Mesenchymal stem cell (in vitro differentiated cells and primary cell): ENCODE measurements around the gene TESK1. TPM values are rescaled to one million over a fixed set of nuclear protein-coding genes. Genes with fewer than 3 reads are reported as not detected.

Experiments used
- DNase-seq: peaks from one replicate; pipeline ENCODE4 v3.0.0-alpha.2; 2013
- H2AFZ ChIP-seq: one replicate; pipeline ENCODE4 v1.6.1; 2013; ENCODE audit warnings: low read depth, mild to moderate bottlenecking, control low read depth, inconsistent platforms, low read length, moderate library complexity
- H2AK5ac ChIP-seq: 2 replicates; pipeline ENCODE4 v1.6.1; 2013; ENCODE audit warnings: low read length, moderate library complexity, mild to moderate bottlenecking, inconsistent platforms; ENCODE audit not compliant: severe bottlenecking
- H2BK120ac ChIP-seq: one replicate; pipeline ENCODE4 v1.6.1; 2013; ENCODE audit warnings: low read depth, mild to moderate bottlenecking, inconsistent platforms, low read length, moderate library complexity
- H2BK12ac ChIP-seq, 2 experiments: one replicate each; pipeline ENCODE4 v1.6.1; 2013; ENCODE audit warnings: inconsistent platforms in 2 of 2, low read length in 2 of 2, mild to moderate bottlenecking in 2 of 2, moderate library complexity in 2 of 2, control low read depth in 1 of 2
- H2BK15ac ChIP-seq: one replicate; pipeline ENCODE4 v1.6.1; 2013; ENCODE audit warnings: mild to moderate bottlenecking, low read depth, inconsistent platforms; ENCODE audit not compliant: poor library complexity, severe bottlenecking
- H2BK5ac ChIP-seq: 2 replicates; pipeline ENCODE4 v1.6.1; 2013; ENCODE audit warnings: low read depth, mild to moderate bottlenecking, low read length, control low read depth, inconsistent platforms; ENCODE audit not compliant: poor library complexity, severe bottlenecking
- H3K14ac ChIP-seq, 2 experiments: one replicate each; pipeline ENCODE4 v1.6.1; 2013; ENCODE audit warnings: inconsistent platforms in 2 of 2, low read length in 2 of 2, control low read depth in 1 of 2, mild to moderate bottlenecking in 1 of 2, moderate library complexity in 1 of 2
- H3K18ac ChIP-seq, 2 experiments: one replicate each; pipeline ENCODE4 v1.6.1; 2013; ENCODE audit warnings: inconsistent platforms in 2 of 2, low read length in 2 of 2, control low read depth in 1 of 2, low read depth in 1 of 2, mild to moderate bottlenecking in 1 of 2
- H3K23ac ChIP-seq, 2 experiments: one replicate each; pipeline ENCODE4 v1.6.1; 2013; ENCODE audit warnings: inconsistent platforms in 2 of 2, low read length in 2 of 2, mild to moderate bottlenecking in 2 of 2, moderate library complexity in 2 of 2, control low read depth in 1 of 2
- H3K27ac ChIP-seq: 2 replicates; pipeline ENCODE4 v1.5.1; 2013; ENCODE audit warnings: mild to moderate bottlenecking, moderate library complexity, low read length, control low read depth, inconsistent platforms; ENCODE audit not compliant: poor library complexity, severe bottlenecking
- H3K27me3 ChIP-seq, 2 experiments: 2 replicates each; pipeline versions ENCODE4 v1.6.1 to v1.7.0; 2013; ENCODE audit warnings: low read length in 2 of 2, mild to moderate bottlenecking in 2 of 2, moderate library complexity in 2 of 2, control low read depth in 1 of 2, inconsistent platforms in 1 of 2; ENCODE audit not compliant: control insufficient read depth in 1 of 2, insufficient read depth in 1 of 2
- H3K36me3 ChIP-seq, 2 experiments: 2 replicates each; pipeline versions ENCODE4 v1.6.1 to v1.7.0; 2013; ENCODE audit warnings: low read length in 2 of 2, control low read depth in 1 of 2, inconsistent platforms in 1 of 2, low read depth in 1 of 2, mild to moderate bottlenecking in 1 of 2; ENCODE audit not compliant: insufficient read depth in 2 of 2, control insufficient read depth in 1 of 2
- H3K4ac ChIP-seq, 2 experiments: one replicate each; pipeline ENCODE4 v1.6.1; 2013; ENCODE audit warnings: inconsistent platforms in 2 of 2, low read length in 2 of 2, mild to moderate bottlenecking in 2 of 2, moderate library complexity in 2 of 2, control low read depth in 1 of 2, low read depth in 1 of 2
- H3K4me1 ChIP-seq: 2 replicates; pipeline ENCODE4 v1.6.1; 2013; ENCODE audit warnings: low read depth, low read length, control low read depth; ENCODE audit not compliant: control insufficient read depth, insufficient read depth
- H3K4me2 ChIP-seq: 2 replicates; pipeline ENCODE4 v1.6.1; 2013; ENCODE audit warnings: low read length, mild to moderate bottlenecking, inconsistent platforms; ENCODE audit not compliant: poor library complexity, severe bottlenecking
- H3K4me3 ChIP-seq, 2 experiments: 2 replicates each; pipeline versions ENCODE4 v1.5.1 to v1.7.0; 2013; ENCODE audit warnings: low read length in 2 of 2, mild to moderate bottlenecking in 2 of 2, control low read depth in 1 of 2, low read depth in 1 of 2; ENCODE audit not compliant: insufficient read depth in 1 of 2
- H3K79me1 ChIP-seq: replicated peaks from 2 replicates; pipeline ENCODE4 v1.6.1; 2013; ENCODE audit warnings: mild to moderate bottlenecking, control low read depth, low read length, inconsistent platforms; ENCODE audit not compliant: poor library complexity, severe bottlenecking
- H3K9ac ChIP-seq: 2 replicates; pipeline ENCODE4 v1.7.0; 2013; ENCODE audit warnings: mild to moderate bottlenecking, low read length, moderate library complexity
- H3K9me3 ChIP-seq: 2 replicates; pipeline ENCODE4 v1.7.0; 2013; ENCODE audit warnings: mild to moderate bottlenecking, low read length; ENCODE audit not compliant: control insufficient read depth
- H4K8ac ChIP-seq: one replicate; pipeline ENCODE4 v1.6.1; 2013; ENCODE audit warnings: inconsistent platforms, mild to moderate bottlenecking, low read length, moderate library complexity
- H4K91ac ChIP-seq: one replicate; pipeline ENCODE4 v1.6.1; 2013; ENCODE audit warnings: mild to moderate bottlenecking, low read length, inconsistent platforms
- WGBS: methylation state at CpG from one replicate; pipeline ENCODE4 v1.1.7; 2013; ENCODE audit warnings: mixed read lengths; 5-methylcytosine and 5-hydroxymethylcytosine counted together
- small RNA-seq: library from polyadenylated mRNA; stranded (forward); fragments of <200 nt; extraction: miRNeasy Mini kit (QIAGEN cat#:217004); gene quantifications from one replicate; pipeline ENCODE3, GENCODE V24; 2013; ENCODE audit warnings: low read depth

Gene TESK1

GRCh38 chr9:35658968-35659220 lies 53.8 kb downstream of the TESK1 start:
- Histone ChIP-seq H3K4me1 (peaks cover 10% of the 10 kb centered on the region), H3K9ac (peak overlapping the region; percentile 98), H3K27me3 (no peaks in the 10 kb centered on the region), H2AK5ac (no peak overlapping the region), H2BK15ac (no peak overlapping the region), H3K27ac (peak overlapping the region; percentile 59), H2BK5ac (no peak overlapping the region), H3K4me3 (peak overlapping the region; percentile 95 to 96), H2AFZ (no peak overlapping the region), H3K4ac (no peak overlapping the region), H2BK120ac (no peak overlapping the region), H4K8ac (no peak overlapping the region), H3K23ac (no peak overlapping the region), H2BK12ac (peak overlapping the region in 1 of 2 experiments; percentile 64), H3K4me2 (peak overlapping the region; percentile 78), H3K9me3 (no peaks in the 10 kb centered on the region), H3K36me3 (peaks cover 18 to 33% of the 10 kb centered on the region in 2 experiments), H3K14ac (no peak overlapping the region), H4K91ac (no peak overlapping the region), H3K18ac (peak overlapping the region in 1 of 2 experiments; percentile 37), H3K79me1 (peaks cover 14% of the 10 kb centered on the region)
- 9% methylated on average over 2 of the region's 2 CpGs for WGBS
- peak; percentile 74 for DNase-seq

GRCh38 chr9:35659340-35659739 lies 54.3 kb downstream of the TESK1 start:
- Histone ChIP-seq H3K18ac (no peak overlapping the region), H3K23ac (no peak overlapping the region), H3K27ac (no peak overlapping the region), H2BK12ac (no peak overlapping the region), H2BK15ac (no peak overlapping the region), H3K14ac (no peak overlapping the region), H3K4me3 (peak overlapping the region in 1 of 2 experiments; percentile 96), H3K9ac (peak overlapping the region; percentile 98), H3K27me3 (no peaks in the 10 kb centered on the region), H4K91ac (no peak overlapping the region), H2BK120ac (no peak overlapping the region), H3K4ac (no peak overlapping the region), H2BK5ac (no peak overlapping the region), H3K79me1 (peaks cover 14% of the 10 kb centered on the region), H3K9me3 (no peaks in the 10 kb centered on the region), H2AFZ (no peak overlapping the region), H2AK5ac (no peak overlapping the region), H4K8ac (no peak overlapping the region), H3K4me1 (peaks cover 12% of the 10 kb centered on the region), H3K4me2 (no peak overlapping the region), H3K36me3 (peaks cover 18 to 33% of the 10 kb centered on the region in 2 experiments)
- 49% methylated on average over 3 of the region's 3 CpGs for whole genome bisulfite sequencing
- DNase-seq = peak; percentile 79

Small RNAs within 50 kb of the gene (small RNA-seq; reads per million reads assigned to genes)
- gene MIR4667 (0.86 reads per million), gene RMRP (not detected), gene RPS29P17 (not detected)
